Stomach smooth muscle (tissue), 2 donors: Measurements from ENCODE around the gene UBA1.

Source experiments
- H3K27ac ChIP-seq: one replicate; pipeline ENCODE4 v1.7.0; 2013; ENCODE audit warnings: mild to moderate bottlenecking, low read length, inconsistent platforms
- H3K27me3 ChIP-seq, 2 donors: one replicate each; pipeline ENCODE4 v1.7.0; 2013; ENCODE audit warnings: low read length in 2 of 2; ENCODE audit not compliant: insufficient read depth in 2 of 2, control insufficient read depth in 1 of 2
- H3K36me3 ChIP-seq, 2 donors: one replicate each; pipeline ENCODE4 v1.7.0; 2013; ENCODE audit warnings: low read length in 2 of 2; ENCODE audit not compliant: control insufficient read depth in 2 of 2, insufficient read depth in 2 of 2
- H3K4me1 ChIP-seq: one replicate; pipeline ENCODE4 v1.7.0; 2013; ENCODE audit warnings: low read length; ENCODE audit not compliant: control insufficient read depth, insufficient read depth
- H3K4me3 ChIP-seq, 2 donors: one replicate each; pipeline ENCODE4 v1.7.0; 2013; ENCODE audit warnings: low read length in 2 of 2
- H3K9ac ChIP-seq, 2 donors: one replicate each; pipeline ENCODE4 v1.7.0; 2013; ENCODE audit warnings: low read length in 2 of 2, mild to moderate bottlenecking in 1 of 2
- H3K9me3 ChIP-seq, 2 donors: one replicate each; pipeline ENCODE4 v1.7.0; 2013; ENCODE audit warnings: low read length in 2 of 2; ENCODE audit not compliant: control insufficient read depth in 2 of 2
- donor health status: healthy.
- donor health status: Pancreatic carcinoma.

Gene UBA1

DNA sequence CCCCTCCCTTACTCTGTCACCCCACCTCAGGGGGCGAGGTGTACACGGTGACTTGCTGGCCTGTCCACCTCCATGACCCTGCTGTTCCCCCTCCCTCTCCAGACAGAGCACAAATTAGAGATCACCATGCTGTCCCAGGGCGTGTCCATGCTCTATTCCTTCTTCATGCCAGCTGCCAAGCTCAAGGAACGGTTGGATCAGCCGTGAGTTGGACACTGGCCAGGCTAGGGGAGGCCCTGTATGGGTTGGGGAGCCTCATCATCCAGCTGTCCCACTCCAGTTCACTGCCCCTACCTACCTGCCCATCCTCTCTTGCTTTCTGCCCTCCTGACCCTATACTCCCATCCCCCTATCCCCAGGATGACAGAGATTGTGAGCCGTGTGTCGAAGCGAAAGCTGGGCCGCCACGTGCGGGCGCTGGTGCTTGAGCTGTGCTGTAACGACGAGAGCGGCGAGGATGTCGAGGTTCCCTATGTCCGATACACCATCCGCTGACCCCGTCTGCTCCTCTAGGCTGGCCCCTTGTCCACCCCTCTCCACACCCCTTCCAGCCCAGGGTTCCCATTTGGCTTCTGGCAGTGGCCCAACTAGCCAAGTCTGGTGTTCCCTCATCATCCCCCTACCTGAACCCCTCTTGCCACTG is 20.9 kb downstream of the UBA1 start:
- Histone ChIP-seq H3K9me3 (no peaks in the 10 kb centered on the region), H3K27me3 (no peaks in the 10 kb centered on the region), H3K36me3 (peaks cover 51 to 62% of the 10 kb centered on the region in 2 donors), H3K4me3 (no peak overlapping the region), H3K4me1 (peaks cover 20% of the 10 kb centered on the region), H3K27ac (no peak overlapping the region), H3K9ac (no peak overlapping the region)

DNA sequence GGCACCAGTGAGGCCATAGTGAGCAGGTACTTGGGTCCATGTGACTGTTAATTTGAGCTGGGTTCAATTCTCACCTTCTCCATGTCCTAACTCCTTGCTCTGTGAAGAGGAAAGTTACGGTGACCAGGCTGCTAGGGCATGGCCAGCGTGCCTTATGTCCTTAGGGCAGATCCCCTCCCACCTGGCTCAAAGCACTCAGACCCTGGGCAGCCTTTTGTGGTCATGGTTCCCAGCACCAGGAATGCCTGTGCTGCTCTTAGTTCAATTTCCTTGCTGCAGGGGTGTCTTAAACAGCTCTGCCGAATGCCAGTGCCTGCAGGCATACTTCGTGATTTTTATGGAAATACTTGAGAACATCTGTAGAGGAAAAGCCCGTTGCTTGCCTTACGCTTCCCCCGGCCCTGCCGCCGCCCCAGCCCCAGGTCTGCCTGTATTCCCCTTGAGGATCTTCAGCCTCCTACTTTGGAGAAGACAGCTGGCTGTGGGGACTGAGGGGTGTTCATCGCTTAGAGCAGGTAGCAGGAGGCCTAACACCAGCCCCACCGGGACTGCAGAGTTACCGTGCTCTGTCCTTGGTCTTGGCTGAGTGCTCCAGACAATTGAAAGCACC is 21.8 kb downstream of the UBA1 start:
- Histone ChIP-seq H3K4me3 (no peak overlapping the region), H3K36me3 (peaks cover 46 to 54% of the 10 kb centered on the region in 2 donors), H3K9ac (no peak overlapping the region), H3K27me3 (no peaks in the 10 kb centered on the region), H3K4me1 (peaks cover 29% of the 10 kb centered on the region), H3K9me3 (no peaks in the 10 kb centered on the region), H3K27ac (no peak overlapping the region)

DNA sequence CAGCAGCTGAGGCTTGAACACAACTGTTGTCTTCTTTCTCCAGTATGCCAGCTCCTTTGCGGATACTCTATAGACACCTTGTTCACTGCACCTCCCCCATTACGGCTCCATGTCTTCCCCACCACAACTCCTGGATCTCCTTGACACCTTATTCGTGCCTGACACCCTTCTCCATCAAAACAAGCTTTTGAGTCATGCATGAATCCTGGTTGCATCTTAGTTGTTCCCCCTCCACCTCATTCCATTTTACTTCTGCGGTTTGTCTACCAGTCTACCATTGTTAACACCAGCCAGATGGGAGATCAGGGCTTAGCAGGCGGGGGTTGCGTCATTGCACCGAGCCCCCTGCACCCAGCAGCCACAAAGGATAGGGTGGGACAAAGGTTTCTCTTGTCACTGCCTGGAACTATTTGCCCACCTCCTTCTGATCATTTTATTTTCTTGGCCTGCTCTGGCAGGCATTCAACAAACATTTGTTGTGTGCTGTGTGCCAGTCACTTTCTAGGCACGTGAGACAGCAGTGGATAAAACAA is 22.8 kb downstream of the UBA1 start:
- H3K36me3 ChIP-seq: peaks cover 37 to 44% of the 10 kb centered on the region in 2 donors
- H3K27ac ChIP-seq: peak overlapping the region; percentile 94
- no peaks in the 10 kb centered on the region for H3K27me3 ChIP-seq
- peak overlapping the region in 1 of 2 donors; percentile 89 for H3K4me3 ChIP-seq
- H3K9me3 ChIP-seq: no peaks in the 10 kb centered on the region
- H3K9ac ChIP-seq: no peak overlapping the region
- peaks cover 35% of the 10 kb centered on the region for H3K4me1 ChIP-seq

DNA sequence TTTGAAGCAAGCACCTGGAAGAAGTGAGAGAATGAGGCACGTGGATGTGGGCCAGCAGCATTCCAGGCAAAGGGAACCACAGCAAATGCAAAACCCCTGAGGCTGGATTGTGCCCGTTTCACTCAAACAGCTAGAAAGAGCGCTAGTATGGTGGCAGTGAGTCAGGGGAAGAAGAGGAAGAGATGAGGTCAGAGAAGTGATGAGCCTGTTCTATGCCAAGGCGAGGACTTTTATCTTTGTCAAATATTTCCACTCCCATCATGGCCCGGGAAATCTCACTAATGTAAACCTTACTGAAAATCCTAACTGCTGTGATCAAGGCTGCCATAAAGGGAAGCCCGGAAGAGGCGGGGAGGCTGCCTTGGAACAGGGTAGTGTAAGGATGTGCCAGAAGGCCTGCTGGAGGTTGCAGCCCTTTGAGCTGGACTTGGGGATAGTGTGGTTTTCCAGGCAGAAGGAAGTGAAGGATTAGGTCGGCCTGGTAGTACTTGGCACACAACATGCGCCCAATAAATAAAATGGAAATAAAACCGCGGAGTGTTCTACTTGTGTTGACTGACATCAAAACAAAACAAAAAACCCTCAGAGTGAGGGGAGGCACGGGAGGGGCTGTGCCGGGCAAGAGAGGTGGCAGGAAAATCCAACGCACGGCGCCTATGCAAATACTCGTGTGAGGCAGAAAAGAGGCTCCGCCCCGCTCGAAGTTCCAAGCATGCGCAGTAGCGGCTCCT is 23.7 kb downstream of the UBA1 start:
- H3K4me3 ChIP-seq: peak overlapping the region; percentile 49 to 89
- H3K36me3 ChIP-seq: peaks cover 30 to 38% of the 10 kb centered on the region in 2 donors
- H3K27me3 ChIP-seq: peaks cover 0 to 2% of the 10 kb centered on the region in 2 donors
- peaks cover 35% of the 10 kb centered on the region for H3K4me1 ChIP-seq
- peak overlapping the region; percentile 94 for H3K27ac ChIP-seq
- peak overlapping the region; percentile 62 to 66 for H3K9ac ChIP-seq
- H3K9me3 ChIP-seq: no peaks in the 10 kb centered on the region

DNA sequence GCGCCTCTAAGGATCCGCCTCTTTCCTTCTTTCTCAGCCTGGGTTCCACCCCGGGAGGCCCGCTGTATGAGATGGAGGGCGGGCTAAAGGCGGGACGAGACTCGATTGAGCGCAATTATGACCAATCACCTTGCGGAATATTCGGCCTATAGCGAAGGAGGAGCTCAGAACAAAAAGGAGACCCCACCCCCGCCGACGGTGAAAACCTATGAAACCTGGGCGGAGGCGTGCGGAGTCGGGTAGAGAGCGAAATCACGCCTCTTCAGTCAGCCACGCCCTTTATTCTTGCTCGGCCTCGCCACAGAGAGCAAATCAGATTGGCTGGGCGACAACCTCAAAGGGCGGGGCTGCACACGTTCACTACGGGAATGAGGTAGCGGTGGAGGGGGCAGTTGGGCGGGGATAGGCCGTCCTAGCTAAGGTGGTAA is 24.2 kb downstream of the UBA1 start:
- H3K9me3 ChIP-seq: no peaks in the 10 kb centered on the region
- peak overlapping the region; percentile 93 to 95 for H3K9ac ChIP-seq
- peak overlapping the region; percentile 89 for H3K4me3 ChIP-seq
- peaks cover 35% of the 10 kb centered on the region for H3K4me1 ChIP-seq
- peaks cover 0 to 2% of the 10 kb centered on the region in 2 donors for H3K27me3 ChIP-seq
- peaks cover 24 to 32% of the 10 kb centered on the region in 2 donors for H3K36me3 ChIP-seq
- H3K27ac ChIP-seq: peak overlapping the region; percentile 94

DNA sequence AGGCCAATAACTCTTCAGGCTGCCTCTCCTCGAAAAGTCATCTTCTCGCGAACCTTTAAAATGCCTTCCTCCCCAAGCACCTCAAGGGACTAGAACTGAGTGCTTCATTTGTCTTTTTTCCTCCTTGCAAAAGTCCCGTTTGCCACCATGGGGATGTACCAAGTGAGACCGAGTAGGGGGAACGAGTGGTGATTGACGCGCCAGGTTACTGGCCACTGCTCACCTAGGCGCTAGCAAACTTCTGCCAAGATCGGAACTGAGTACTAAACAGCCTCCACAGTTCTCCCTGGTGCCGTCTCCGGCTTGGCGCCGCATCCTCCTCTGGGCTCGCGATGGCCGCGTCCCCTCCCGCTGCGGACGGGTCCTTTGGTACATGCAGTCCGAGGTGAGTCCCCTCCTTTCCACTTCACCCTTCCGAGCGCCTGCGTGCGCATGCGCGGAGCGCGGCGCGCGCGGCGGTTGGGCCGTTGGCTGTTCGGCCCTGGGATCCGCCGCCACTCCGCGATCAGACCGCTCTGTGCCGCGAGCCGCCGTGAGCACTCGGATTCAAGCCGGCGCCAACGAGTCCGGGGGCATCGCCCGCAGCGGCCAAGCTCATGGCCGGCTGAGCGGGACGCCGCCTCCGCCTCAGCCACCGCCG is 24.8 kb downstream of the UBA1 start, which contains the start of gene CDK16:
Gene CDK16 (plus strand): TSS at position 402 of the 640 bp plus-strand sequence. CDS start 4,877 bp downstream, outside the sequence.
- Histone ChIP-seq H3K27me3 (peaks cover 0 to 2% of the 10 kb centered on the region in 2 donors), H3K9ac (peak within 1 kb of the TSS; percentile 93 to 95), H3K36me3 (peaks cover 21 to 30% of the 10 kb centered on the region in 2 donors), H3K4me3 (peak within 1 kb of the TSS; percentile 89), H3K9me3 (no peaks in the 10 kb centered on the region), H3K4me1 (peaks cover 35% of the 10 kb centered on the region), H3K27ac (peak within 1 kb of the TSS; percentile 94)

DNA sequence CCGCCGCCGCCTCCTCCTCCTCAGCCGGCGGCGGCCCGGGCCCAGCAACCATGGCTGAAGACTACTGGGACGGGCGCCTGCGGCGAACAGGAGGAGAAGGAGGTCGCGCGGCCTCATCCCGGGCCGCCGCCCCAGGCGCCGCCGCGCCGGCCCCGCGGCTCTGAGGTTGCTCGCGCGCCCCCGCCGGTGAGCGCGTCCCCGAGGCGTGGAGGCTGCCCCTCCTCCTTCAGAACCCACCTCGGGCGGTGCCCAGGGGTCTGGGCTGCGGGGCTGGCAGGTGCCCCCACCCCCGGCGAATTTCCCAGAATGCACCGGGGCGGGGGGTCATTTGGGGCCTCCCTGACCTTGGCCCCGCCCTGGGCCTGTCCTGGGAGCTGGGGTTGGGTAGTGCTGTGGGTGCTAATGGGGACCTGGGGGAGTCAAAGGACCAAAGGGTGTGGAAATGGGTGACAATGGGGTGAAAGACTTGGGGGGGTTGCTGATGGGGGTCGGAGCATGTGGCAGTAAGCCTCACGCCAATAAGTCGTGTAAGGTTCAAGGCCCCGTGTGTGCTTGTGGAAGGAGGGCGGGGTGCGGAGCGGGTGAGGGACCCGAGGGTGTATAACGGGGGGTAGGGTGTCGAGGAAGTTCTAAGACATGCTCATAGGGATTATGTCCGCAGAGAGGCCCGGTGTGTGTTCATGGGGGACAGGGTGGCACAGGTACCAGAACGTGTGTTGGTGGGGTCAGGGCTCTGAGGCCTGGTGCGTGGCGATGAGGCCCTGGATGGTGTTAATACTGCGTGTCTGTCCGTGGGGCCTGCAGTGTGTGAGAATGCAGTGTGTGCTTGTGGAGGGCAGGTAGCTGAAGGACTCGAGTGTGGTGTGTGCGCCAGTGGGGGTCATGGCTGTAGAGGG is 25.5 kb downstream of the UBA1 start:
- H3K36me3 ChIP-seq: peaks cover 21 to 33% of the 10 kb centered on the region in 2 donors
- peak overlapping the region; percentile 89 for H3K4me3 ChIP-seq
- peaks cover 35% of the 10 kb centered on the region for H3K4me1 ChIP-seq
- H3K9me3 ChIP-seq: no peaks in the 10 kb centered on the region
- peak overlapping the region; percentile 94 for H3K27ac ChIP-seq
- H3K9ac ChIP-seq: peak overlapping the region; percentile 93 to 95
- H3K27me3 ChIP-seq: peaks cover 0 to 2% of the 10 kb centered on the region in 2 donors

DNA sequence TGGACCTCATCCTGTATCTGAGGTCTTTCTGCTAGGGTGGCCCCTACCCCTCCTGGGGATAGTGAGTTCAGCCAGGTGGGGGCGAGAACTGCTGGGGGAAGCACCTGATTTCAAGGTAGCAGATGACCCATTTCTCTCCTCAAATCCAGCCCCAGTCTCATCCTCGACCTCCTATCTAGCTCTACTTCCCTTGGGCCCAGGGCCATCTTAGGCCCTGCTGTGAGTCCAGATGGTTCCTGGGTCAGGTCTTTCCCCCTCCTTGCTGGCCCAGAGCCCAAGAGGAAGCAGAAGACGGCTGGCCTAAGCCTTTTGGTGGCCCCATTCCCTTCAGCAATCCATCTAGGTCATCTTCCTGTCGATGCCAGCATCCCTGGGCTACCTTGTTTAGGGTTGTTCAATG is 28.1 kb downstream of the UBA1 start:
- Histone ChIP-seq H3K9ac (no peak overlapping the region), H3K4me1 (peaks cover 31% of the 10 kb centered on the region), H3K36me3 (peaks cover 31 to 32% of the 10 kb centered on the region in 2 donors), H3K9me3 (no peaks in the 10 kb centered on the region), H3K4me3 (no peak overlapping the region), H3K27me3 (peaks cover 0 to 4% of the 10 kb centered on the region in 2 donors), H3K27ac (no peak overlapping the region)

DNA sequence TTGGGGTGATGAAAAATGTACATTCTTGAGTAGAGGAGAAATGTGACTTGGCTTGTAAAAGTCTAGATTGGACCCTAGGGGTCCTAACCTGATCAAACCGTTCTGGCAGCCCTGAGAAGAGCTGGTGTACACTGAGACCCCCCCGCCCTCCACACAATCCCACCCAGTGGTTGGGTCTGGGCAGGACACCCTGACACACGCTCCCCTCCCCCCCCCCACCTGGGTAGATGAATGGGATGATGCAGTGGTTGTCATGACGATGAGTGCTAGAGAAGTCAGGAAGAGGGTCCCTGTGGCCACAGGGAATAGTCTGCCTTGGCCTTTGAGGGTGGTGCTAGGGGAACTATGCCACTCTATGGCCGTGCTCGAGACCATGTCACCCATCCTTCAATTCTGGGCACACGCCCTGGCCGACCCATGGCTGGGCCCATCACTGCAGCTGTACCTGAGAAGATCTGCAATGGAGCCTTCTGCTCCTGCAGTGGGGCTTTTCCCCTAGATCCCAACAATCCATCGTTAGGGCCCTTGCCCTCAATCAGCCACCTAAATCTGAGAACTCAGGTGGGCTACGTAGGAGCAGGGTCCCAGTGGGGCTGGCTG is 29.2 kb downstream of the UBA1 start:
- H3K9ac ChIP-seq: no peak overlapping the region
- H3K9me3 ChIP-seq: no peaks in the 10 kb centered on the region
- H3K4me1 ChIP-seq: peaks cover 23% of the 10 kb centered on the region
- H3K27me3 ChIP-seq: peaks cover 0 to 4% of the 10 kb centered on the region in 2 donors
- peaks cover 31 to 37% of the 10 kb centered on the region in 2 donors for H3K36me3 ChIP-seq
- H3K4me3 ChIP-seq: no peak overlapping the region
- H3K27ac ChIP-seq: no peak overlapping the region
